ENCODE results near the gene MESP2.

DNA sequence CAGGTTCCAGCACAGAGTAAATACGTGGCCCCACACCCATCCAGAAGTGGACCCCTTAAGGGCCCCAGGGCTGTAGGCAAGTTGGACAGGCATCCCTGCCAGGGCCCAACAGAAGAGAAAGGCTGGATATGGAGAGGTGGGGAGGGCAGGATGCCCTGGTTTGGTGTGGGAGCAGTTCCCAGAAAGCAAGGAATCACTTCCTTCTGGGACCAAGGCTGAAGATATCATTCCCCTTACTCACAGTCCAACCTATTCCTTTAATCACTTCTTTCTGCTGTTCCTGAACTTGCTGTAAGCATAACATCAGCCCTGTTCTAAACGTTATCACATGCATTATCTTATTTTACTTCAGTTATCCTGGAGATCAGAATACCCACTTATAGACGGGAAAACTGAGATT lies 6.1 kb upstream of the MESP2 start:
- TF ChIP-seq EP300 (IDR thresholded peaks at IDR 0.05; ENCODE audit: borderline replicate concordance in 1 of 2, low read depth in 1 of 2, low read length in 1 of 2): no peak
- TF ChIP-seq, protein P1, sequence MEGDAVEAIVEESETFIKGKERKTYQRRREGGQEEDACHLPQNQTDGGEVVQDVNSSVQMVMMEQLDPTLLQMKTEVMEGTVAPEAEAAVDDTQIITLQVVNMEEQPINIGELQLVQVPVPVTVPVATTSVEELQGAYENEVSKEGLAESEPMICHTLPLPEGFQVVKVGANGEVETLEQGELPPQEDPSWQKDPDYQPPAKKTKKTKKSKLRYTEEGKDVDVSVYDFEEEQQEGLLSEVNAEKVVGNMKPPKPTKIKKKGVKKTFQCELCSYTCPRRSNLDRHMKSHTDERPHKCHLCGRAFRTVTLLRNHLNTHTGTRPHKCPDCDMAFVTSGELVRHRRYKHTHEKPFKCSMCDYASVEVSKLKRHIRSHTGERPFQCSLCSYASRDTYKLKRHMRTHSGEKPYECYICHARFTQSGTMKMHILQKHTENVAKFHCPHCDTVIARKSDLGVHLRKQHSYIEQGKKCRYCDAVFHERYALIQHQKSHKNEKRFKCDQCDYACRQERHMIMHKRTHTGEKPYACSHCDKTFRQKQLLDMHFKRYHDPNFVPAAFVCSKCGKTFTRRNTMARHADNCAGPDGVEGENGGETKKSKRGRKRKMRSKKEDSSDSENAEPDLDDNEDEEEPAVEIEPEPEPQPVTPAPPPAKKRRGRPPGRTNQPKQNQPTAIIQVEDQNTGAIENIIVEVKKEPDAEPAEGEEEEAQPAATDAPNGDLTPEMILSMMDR (IDR thresholded peaks at IDR 0.05): no peak
- no peak for TF ChIP-seq EZH2phosphoT487 (IDR thresholded peaks at IDR 0.05; ENCODE audit: borderline replicate concordance, low read depth)
- TF ChIP-seq, protein P2, sequence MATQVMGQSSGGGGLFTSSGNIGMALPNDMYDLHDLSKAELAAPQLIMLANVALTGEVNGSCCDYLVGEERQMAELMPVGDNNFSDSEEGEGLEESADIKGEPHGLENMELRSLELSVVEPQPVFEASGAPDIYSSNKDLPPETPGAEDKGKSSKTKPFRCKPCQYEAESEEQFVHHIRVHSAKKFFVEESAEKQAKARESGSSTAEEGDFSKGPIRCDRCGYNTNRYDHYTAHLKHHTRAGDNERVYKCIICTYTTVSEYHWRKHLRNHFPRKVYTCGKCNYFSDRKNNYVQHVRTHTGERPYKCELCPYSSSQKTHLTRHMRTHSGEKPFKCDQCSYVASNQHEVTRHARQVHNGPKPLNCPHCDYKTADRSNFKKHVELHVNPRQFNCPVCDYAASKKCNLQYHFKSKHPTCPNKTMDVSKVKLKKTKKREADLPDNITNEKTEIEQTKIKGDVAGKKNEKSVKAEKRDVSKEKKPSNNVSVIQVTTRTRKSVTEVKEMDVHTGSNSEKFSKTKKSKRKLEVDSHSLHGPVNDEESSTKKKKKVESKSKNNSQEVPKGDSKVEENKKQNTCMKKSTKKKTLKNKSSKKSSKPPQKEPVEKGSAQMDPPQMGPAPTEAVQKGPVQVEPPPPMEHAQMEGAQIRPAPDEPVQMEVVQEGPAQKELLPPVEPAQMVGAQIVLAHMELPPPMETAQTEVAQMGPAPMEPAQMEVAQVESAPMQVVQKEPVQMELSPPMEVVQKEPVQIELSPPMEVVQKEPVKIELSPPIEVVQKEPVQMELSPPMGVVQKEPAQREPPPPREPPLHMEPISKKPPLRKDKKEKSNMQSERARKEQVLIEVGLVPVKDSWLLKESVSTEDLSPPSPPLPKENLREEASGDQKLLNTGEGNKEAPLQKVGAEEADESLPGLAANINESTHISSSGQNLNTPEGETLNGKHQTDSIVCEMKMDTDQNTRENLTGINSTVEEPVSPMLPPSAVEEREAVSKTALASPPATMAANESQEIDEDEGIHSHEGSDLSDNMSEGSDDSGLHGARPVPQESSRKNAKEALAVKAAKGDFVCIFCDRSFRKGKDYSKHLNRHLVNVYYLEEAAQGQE (IDR thresholded peaks at IDR 0.05; ENCODE audit: low read depth, low read length): no peak
- no peak for TF ChIP-seq POLR2AphosphoS5 (IDR thresholded peaks at IDR 0.05; ENCODE audit: low read depth, low read length)
- no peak for TF ChIP-seq USF2 (IDR thresholded peaks at IDR 0.05; ENCODE audit: borderline replicate concordance, low read depth, low read length)
- TF ChIP-seq GATA2 (CRISPR knock-in tag; IDR thresholded peaks at IDR 0.05): no peak
- TF ChIP-seq GABPA (IDR thresholded peaks at IDR 0.05; ENCODE audit: low read depth): 0 out of 2 replicates have a peak, but pooled peaks have one; percentile 26
- no peak for TF ChIP-seq MAX (IDR thresholded peaks at IDR 0.05; ENCODE audit: low read depth)
- no peak for TF ChIP-seq FOXM1 (IDR thresholded peaks at IDR 0.05; ENCODE audit: low read depth)

Measured in SK-N-SH (cell line).